GM21619 (cell line): ENCODE data around the gene UBALD2.
"Not testable (repeated sequence)": the region's sequence is repeated elsewhere in the genome, so short reads cannot be mapped to it uniquely, and the experiment has no call there.

Experiments used
- ATAC-seq: cut with Tn5 transposase; IDR thresholded peaks from one replicate; pipeline ENCODE4 v1.9.1; 2021; ENCODE audit not compliant: unreplicated experiment

Gene UBALD2

DNA sequence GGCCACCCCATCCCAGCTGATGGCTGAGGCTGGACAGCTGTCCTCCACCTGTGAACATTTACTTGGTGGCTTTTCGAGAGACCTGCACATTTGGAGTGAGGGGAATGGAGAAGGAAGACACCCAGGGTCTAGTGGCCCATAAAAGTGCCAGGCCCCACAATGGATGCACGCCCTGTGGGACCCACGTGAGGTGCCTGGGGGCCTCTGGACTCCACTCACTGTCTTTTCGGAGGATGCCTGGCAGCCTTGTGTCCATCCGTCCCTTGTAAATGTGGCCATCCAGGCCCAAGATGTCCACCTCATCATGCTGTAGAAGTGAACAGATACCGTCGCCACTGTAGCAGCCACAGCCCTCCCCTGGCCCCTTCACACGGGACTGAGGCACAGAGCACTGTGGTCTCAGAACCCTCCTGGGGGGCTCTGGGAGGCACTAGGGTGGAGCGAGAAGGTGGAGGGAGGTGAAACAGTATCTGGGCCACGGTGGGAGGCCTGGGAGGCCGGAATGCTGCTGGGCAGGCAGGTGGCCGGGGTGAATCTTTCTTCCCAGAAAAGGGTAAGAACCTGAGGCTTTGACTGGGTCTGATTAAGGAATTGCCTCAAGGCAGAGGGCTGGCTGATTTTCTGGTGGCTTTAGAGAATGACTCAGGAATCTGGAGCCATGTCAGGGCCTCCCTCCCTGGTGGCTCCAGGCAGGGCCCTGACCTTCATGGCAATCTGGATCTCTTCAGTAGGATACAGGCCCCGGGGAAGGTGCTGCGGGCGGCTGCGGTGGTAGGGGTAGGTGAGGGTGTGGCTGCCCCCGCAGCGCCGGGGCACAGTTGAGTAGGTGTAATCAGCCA is 11.5 kb downstream of the UBALD2 start:
- no peak for ATAC-seq

DNA sequence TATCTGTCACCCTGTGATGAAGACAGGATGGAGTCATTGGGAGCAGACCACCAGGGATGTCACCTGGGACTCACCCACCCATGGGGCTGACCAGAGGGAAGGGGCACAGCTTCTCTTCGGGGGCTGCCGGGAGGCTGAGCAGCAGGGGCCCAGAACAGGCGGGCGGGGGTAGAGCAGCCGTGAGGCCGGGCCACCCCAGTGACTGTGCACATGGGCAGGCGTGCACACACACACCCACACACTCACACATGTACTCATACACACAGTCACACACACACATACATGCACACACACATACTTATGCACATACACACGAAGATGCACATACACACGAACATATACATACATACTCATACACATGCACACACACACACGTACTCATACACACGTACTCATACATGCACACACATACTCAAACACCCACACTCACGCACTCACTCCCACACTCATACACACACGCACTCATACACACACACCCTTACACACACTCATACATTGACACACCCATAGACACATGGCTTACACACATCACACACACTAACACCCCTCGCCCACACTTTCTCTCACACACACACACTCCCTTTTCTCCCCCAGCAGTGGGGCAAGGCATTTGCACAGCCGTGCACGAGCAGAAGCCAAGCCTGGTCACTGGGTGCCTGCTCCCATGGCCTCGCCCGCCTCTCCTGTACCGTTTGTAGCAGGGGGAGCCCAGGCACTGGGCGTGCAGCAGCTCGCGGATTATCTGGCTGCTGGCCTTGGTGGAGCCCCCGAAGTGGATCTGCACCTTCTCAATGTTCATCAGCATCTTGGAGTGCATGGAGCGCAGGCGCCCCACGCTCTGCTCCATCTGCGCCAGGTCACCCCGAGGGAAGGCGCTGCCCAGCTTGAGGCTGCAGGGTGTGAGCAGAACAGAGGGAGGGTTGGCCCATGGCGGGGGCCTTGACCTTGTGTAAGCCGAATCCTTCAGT is 12.4 kb downstream of the UBALD2 start:
- no peak for ATAC-seq

DNA sequence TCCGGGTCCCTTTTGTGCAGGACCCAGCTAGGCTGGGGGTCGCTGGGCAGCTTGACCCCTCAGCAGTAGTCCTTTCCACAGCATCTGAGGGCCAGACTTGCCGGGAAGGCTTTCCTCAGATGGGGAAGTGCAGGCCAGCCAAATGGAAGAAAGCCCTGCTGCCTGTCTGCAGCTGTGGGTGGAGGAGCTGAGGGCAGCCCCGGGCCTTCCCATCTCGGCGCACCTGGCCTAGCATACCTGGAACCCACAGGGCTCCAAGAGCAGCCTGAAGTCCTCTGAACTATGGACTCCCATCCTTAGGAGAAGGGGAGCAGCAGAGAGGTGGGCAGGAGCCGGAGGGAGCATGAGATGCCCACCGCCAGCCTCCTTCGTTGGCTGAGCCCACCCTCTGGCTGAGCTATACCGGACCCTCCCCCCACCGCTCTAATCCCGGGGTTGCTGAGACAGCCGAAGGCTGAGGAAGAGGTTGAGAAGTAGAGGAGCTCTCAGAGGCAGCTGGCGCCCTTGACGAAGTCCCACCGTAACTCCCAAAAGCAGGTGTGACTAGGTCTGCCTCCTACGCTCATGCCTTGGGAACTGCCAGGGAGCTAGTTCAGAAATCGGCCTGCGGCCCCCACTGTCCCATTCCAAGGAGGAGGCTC is 13.2 kb downstream of the UBALD2 start:
- ATAC-seq = no peak

DNA sequence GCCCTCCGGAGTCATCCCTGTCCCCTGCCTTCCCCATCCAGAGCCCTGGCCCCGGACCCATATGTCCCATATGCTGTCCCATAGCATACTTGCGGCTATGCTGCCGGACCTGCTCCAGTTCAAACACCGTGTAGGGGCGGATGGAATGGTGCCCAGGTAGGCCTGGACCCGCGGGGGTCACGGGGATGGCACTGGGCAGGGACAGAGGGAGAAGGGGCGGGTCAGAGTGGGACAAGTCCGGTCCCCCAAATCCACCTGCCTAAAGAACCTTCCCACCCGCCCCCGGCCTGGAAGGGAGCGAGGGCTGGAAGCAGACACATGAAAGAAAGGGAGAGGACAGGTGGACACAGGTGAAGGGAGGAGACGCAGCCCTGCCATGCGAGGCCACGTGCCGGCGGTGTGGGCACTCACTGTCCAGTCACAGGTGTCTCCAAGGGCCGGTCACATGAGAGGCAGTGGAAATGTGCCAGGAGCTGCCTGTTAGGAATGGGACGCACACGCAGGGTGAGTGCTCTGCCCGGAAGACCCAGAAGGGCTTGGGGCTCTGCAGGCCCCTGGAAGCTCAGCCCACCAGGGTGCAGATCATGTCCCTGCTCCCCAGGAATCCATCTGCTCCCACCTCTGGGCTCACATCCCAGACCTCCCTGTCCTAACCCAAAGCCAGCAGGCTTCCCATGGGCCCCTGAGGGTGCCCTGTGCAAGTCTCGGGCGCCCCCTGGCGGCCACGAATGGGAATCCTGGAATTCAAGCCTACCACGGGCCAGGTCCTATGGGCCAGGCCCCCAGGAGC is 14.0 kb downstream of the UBALD2 start:
- no peak for ATAC-seq

DNA sequence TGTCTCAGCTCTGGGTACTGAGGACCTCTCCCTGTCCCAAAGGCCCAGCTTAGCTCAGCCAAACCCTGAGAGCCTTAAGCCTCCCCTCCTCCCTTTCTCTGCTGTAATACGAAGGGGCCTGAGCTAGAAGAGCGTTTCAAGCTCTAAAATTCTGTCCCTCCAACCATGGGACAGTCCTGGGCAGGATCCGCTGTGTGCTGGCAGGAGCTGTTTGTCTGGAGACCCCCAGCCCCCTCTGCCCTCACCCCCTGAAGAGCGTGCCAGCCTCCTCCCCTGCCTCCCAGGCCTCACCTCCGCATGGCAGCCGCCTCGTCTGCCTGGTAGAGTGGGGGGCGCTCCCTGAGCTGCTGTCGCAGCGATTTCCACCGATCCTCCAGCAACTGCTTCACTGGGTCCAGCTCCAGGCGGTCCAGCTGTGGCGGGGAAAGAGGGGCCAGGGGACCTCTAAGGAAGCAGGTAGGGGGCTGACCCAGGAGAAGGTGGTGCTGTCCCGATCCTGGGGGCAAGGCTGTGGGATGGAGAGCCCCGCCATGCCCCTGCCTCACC is 14.7 kb downstream of the UBALD2 start:
- ATAC-seq = no peak

DNA sequence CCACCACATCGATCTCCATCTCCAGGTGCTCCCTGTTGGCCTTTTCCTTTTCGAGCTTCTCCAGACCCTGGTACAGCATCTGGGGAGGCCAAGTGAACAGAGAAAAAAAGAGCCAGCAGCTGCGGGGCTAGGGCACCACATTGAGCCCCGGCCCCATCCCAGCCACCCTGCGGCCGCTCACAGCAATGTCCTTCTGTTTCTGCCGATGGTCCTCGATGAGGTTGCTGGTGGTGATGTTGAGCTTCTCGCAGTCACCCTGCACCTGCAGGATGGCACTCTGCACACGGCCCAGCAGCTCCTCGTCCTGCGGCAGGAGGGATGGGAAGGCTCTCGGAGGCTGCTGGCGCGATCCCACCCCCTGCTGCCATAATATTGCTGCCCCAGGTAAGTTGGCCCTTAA is 15.5 kb downstream of the UBALD2 start:
- no peak for ATAC-seq

DNA sequence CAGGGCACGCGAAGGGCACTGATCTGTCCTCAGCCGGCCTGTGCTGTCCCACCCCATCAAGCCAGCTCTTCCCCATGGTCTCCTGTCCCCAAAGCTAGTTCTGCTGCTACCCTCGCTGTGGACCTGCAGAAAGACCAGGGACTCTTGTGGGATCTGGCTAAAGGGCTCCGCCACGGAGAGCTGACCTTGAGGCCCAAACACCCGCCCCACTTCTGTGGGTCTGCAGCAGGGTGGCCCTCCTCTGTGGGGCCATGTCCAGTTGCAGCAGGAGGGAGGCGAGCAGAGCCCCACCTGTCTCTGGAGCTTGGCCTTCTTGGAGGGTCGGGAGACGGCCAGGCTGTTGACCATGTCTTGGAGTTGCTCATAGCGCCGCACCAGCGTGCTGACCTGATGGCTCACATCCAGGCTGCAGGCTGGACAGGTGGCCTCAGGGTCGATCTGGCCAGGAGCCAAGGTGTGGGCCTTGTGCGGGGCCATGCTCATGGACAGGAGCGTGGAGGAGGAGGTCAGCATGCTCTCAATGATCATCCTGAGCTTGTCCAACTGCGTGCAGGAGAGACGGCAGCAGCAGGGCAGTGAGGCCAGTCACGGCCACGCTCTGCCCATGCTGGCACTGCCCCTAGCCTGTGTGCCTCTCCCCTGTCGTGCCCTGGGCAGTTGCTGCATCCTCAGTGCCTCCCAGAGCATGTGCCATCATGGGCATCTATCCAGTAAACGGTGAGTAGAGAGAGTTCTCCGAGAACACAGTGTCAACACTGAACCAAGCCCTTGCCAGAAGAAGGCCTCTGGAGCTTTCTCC is 16.6 kb downstream of the UBALD2 start:
- no peak for ATAC-seq

DNA sequence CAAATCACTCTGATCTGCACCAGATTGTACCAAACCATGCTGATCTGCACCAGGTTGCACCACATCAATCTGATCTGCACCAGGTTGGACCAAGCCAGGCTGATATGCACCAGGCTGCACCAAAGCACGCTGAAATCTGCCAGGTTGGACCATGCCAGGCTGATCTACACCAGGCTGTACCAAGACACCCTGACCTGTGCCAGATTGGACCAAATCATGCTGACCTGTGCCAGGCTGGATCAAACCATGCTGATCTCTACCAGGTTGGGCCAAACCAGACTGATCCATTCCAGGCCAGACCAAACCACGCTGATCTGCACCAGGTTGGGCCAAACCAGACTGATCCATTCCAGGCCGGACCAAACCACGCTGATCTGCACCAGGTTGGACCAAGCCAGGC is 27.4 kb downstream of the UBALD2 start:
- no peak for ATAC-seq

DNA sequence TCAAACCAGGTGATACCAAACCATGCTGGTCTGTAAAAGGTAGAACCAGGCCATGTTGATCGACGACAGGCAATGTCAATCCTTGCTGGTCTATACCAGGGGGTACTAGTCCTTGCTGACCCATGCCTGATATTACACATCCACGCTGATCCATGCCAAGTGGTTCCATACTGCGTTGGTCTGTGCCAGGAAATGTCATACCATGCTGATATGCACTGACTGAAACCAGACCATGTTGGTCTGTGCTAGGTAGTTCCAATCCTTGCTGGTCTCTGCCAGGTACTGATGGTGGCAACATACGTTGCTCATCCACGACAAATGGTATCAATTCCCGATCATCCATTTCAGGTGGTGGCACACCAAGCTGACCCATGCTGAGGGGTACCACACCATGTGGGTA is 28.0 kb downstream of the UBALD2 start:
- no peak for ATAC-seq

DNA sequence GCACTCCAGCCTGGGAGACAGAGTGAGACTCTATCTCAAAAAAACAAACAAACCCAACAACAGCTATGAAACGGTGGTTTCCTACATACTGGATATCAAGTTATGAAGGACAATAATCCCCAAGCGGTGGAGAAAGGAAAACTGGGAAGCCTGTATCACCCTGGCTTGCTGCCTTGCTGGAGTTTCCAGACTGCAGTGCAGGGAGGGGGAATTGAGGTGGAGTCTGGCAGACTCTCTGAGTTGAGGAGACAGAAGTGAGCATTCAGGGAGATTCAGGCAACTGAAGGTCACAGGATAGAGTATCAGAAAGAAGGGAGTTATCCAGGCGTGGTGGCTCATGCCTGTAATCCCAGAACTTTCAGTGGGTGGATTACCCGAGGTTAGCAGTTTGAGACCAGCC is 31.0 kb downstream of the UBALD2 start:
- no peak for ATAC-seq

DNA sequence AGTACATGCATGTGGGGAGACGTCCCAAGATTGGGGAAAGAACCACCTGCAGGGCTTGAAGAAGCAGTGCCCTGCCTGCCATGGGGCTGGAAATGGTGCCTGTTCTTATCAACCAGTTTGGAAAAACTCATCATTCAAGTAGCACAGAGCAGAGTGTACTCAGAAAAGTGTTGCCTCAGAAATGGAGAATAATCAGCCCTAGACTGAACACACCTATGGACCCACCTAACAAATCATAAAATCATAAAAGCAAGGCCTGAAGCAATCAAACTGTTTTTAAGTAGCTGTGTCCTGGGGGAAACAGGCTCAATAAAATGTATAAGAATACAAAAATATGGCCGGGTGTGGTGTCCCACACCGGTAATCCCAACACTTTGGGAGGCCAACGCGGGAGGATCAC is 31.7 kb downstream of the UBALD2 start:
- no peak for ATAC-seq

DNA sequence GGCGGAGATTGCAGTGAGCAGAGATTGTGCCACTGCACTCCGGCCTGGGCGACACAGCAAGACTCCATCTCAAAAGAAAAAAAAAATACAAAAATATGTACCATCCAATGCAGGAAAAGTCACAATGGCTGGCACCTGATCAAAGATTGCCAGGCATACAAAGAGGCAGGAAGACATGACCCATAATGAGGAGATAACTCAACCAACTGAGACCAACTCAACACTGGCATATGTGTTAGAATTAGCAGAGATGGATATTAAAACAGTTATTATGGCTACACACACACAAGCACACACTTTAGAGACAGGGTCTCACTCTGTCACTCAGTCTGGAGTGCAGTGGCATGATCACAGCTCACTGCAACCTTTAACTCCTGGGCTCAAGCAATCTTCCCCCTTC is 32.3 kb downstream of the UBALD2 start:
- ATAC-seq = no peak

DNA sequence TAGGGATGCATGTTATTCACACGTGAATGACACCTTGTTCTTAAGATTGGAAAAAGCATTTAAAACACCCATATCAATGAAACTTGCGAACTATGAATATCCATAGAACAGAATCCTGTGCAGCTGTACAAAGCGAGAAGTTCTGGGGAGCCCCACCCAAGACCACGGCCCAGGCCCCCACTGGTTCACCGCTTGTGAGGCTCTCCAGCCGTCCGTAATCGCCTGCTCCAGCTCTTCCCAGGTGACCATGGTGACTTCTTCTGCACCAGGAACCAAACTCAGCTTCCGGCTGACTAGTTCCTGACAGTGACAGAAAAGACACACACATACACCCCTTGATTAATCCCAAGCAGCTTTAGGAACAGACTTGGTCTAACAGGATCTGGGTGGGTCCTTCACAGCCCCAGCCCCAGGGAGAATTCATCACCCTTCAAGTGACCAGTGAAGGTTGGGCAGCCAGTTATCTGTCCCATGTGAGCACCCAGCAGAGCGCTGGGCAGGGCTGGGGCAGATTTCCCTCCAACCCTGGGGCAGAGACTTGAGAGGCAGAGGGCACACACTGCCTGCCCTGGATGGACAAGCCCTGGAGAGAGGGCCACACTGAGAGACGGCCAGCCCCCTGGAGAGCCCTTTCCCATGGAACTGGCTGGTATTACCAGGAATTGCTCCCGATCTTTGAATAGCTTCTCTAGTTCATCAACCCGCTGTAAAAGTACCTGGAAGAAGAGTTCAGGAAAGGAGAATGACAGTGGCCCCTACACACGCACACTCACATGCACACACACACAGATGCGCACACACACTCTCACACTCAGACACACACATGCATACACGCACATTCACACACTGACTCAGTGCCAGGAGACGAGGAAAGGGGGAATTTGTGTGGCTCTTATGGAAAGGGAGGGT is 39.3 kb downstream of the UBALD2 start:
- ATAC-seq = no peak

DNA sequence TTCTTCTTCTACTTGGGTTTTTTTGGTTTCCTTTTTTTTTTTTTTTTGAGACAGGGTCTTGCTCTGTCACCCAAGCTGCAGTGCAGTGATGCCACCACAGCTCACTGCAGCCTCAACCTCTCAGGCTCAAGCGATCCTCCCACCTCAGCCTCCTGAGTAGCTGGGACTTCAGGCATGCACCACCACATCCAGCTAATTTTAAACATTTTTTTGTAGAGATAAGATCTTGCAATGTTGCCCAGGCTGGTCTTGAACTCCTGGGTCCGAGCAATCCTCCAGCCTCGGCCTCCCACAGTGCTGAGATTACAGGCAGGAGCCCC is 39.9 kb downstream of the UBALD2 start:
- not testable (repeated sequence) for ATAC-seq

DNA sequence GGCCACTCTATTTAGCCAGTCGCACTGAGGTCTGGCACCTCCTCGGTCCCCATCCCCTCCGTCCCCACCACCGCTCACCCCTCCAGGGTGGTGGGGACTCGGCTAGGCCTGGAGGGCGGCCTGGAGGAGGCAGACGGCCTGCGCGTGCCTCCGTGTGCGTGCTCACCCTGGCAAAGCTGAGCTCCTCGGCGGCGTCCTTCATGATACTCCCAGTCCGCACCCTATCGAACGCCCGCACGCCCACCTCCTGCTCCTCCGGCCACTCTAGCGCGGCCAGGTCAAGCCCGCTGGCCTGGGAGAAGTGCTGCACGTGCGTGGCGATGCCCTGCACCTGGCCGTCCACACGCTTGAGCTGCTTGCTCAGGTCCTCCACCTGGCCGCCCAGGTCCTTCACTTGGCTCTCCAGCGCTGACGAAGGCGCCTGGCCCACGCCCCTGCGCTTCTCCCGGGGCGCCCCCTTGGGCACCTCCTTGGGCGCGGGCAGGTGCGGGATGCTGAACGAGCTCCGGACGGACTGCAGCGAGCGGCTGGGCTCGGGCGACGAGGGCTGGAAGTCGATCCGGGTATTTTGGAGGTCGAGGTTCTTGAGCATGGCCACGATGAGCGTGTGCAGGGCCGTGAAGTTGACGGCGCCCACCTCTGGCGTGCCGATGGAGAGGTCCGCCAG is 42.3 kb downstream of the UBALD2 start:
- ATAC-seq = no peak

DNA sequence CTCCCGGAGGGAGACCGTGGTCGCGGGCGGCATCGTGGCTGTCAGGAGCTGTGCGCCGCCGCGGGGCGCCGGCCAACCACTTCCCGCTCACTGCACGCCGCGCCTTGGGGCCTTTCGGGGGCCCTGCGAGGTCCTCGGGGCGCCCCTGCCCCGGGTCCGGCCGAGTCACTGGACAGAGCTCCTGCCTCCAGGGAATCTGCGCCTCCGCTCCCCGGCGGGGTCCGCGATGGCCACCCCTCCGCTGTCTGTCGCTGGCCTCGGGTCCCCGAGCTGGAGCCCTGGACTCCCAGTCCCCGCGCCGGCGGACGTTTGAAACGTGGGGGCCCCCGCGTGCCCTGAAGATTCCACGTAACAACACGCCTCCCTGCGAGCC is 42.8 kb downstream of the UBALD2 start, which contains the start of gene QRICH2:
Gene QRICH2 (minus strand): TSS at position 311 of the 373 bp plus-strand sequence. CDS start 278 bp downstream, at position 33.
- no peak for ATAC-seq

DNA sequence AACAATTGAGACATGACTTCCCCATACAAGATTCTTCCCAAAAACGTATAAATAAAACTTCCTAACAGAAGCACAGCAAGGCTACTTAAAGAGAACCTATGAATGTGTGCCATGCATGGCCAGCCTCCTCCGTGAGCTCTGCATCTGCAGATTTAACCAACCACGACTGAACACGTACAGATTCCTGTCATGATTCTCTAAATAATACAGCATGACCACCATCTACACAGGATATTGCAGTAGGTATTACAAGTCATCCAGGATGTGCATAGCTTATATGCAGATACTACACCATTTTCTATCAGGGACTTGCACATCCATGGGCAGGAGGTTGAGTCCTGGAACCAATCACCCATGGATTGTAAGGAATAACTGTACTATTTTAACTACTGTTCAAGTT is 44.3 kb downstream of the UBALD2 start:
- no peak for ATAC-seq

DNA sequence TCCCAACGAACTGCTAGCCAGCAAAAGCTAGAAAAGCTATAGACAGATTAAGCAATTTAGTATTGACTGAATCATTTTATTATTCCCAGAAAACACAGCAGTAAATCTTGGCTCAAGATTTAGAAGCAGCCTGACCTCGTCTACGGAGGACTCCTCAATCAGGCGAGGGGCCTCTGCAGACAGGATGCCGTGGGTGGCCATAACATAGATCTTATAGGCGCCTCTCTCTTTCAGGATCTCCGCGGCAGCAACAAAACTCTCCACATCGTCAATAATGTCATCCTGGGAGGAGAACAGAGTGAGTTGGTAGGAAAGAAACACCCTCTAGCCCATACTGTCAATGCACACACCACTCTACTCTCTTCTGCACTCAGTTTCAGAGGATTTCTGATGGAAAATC is 47.6 kb downstream of the UBALD2 start:
- no peak for ATAC-seq
